HG03354 (cell line): ENCODE measurements around the gene TNPO1.

ENCODE experiments used
- ATAC-seq: cut with Tn5 transposase; IDR thresholded peaks from one replicate; pipeline ENCODE4 v1.9.1; 2021; ENCODE audit warnings: mild to moderate bottlenecking; ENCODE audit not compliant: unreplicated experiment, poor library complexity, severe bottlenecking

TNPO1 gene

GRCh38 chr5:72817076-72817481, 618 bp downstream of the TNPO1 start:
- ATAC-seq: peak; percentile 34

DNA sequence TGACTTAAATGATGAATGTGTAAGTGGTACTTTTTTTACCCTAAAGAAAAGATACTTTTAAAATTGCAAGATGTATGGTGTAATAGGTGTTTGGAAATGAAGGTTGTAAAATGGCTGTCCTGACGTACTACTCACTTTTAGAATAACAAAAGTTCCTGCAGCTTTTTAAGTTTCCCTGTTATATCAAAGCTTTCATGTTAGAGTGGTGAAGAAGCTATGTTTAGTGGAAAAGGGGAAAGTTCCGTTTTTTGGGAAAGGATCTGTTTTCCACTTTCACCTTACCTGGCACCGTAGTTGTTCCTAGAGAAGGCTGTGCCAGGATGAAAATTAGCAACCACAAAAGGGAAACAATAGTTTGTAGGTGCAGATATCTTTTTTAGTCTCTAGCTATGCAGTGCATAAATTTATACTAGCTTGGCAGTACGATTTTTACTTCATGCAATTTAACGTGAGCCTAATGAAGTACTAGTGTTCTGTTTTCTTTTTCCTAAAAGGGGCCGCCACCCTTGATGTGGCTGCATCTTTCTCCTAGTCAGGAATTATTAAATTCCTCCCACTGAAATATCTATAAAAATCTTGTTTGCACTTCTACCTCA, 1.3 kb downstream of the TNPO1 start:
- no peak for ATAC-seq

- ATAC-seq: peak; percentile 28
These were observed 2.5 kb downstream of the TNPO1 start for GRCh38 chr5:72818866-72819534.

- ATAC-seq: no peak
These were observed 5.3 kb downstream of the TNPO1 start for GRCh38 chr5:72821776-72822175.

DNA sequence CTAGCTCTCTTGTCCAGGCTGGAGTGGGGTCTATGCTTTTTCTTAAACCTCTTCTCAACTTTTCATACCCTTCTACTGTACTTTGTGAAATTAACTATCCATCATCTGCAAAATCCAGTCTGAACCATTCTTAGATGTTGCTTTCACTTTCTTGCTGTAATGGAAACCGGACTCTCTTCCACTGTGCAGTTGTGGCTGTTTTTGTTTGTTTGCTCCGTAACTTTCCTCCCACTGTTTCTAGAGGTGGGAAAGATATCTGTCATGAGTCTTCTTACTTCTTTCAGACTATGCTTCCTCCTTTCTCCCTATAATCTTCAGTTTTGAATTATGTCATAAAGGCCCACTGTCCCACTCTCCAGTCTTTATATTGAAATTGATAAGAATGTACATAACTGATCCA, 6.5 kb downstream of the TNPO1 start:
- ATAC-seq: no peak

- ATAC-seq: no peak
These were observed 13.2 kb downstream of the TNPO1 start for GRCh38 chr5:72829707-72830106.

DNA sequence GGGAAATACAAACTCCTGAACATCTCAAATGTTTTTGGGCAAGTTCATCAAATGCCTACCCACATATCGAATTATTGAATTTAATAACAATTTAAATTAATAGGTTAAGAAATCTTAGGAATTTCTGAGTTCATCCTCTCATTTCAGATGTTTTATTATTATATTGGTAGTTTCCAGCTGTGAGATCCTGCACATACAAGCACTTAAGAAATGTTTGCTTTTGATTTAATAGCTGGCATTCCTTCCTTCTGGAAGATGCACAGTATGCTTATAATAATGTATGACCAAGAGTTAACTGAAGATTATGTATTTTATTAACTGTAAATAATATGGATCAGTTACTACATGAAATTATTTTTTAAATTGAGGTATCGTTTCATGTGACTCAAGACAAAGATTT, 13.9 kb downstream of the TNPO1 start:
- ATAC-seq: no peak

- no peak for ATAC-seq
These were observed 15.2 kb downstream of the TNPO1 start for GRCh38 chr5:72831685-72832084.

DNA sequence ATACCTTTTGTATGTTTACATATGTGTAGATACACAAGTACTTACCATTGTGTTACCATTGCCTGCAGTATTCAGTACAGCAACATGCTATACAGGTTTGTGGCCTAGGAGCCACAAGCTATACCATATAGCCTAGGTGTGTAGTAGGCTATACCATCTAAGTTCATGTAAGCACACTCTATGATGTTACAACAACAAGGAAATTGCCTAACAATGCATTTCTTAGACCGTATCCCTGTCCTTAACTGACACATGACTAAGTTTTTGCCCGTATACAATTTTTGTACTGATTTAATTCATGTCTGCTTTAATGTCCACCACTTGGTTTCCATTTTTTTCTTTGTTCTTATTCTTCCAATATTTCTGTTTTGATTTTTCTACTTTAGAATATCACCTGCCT, 18.5 kb downstream of the TNPO1 start:
- no peak for ATAC-seq

DNA sequence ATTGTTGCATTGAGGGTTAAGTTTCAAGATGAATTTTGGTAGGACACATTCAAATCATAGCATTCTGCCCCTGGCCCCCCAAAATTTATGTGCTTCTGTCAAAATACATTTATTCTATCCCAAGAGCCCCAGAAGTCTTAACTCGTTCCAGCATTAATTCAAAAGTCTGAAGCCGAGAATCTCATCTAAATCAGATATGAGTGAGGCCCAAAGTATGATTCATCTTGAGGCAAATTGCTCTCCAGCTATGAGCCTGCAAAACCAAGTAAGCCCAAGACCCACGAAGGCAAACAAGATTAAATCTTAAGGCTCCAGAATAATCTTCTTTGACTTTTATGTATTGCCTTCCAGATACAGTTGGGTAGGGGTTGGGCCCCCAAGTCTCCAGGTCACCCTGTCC, 19.2 kb downstream of the TNPO1 start:
- no peak for ATAC-seq

DNA sequence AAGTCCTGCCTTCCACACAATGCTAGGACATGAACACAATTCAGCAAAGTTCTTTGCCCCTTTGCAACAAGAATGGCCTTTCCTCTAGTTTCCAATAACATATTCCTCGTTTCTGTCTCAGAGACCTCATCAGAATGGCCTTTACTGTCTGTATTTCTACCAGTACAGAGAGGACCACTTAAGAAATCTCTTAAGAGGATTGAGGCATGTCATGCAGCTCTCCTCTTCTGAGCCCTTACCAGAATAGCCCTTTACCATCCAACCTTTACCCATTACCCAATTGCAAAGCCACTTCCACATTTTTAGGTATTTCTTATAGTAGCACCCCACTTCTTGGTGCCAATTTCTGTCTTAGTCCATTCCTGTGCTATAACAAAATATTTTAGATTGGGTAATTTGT, 20.3 kb downstream of the TNPO1 start:
- no peak for ATAC-seq

- no peak for ATAC-seq
These were observed 21.1 kb downstream of the TNPO1 start for GRCh38 chr5:72837524-72838096.

GRCh38 chr5:72840041-72840440, 23.6 kb downstream of the TNPO1 start:
- ATAC-seq: no peak

GRCh38 chr5:72841756-72842535, 25.5 kb downstream of the TNPO1 start:
- ATAC-seq: no peak

DNA sequence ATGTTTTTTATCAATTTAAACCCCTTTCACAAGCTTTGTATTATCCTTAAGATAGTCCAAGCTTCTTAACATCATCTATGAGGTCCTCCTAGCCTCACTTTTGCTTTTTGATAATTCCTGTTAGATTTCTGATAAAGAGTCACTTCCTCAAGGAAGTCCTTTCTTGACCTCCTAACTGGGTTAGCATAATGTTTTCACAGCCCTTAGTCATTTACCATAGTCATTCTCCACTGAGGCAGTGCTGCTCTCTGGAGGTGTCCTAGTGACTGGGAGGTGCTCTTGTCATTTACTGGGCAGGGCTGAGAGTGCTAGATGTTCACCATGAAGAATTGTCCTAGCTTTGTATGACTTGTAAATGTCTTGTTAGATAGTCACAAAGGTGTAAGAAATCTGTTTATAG, 26.4 kb downstream of the TNPO1 start:
- no peak for ATAC-seq

- ATAC-seq: no peak
These were observed 27.8 kb downstream of the TNPO1 start for GRCh38 chr5:72844218-72844603.

DNA sequence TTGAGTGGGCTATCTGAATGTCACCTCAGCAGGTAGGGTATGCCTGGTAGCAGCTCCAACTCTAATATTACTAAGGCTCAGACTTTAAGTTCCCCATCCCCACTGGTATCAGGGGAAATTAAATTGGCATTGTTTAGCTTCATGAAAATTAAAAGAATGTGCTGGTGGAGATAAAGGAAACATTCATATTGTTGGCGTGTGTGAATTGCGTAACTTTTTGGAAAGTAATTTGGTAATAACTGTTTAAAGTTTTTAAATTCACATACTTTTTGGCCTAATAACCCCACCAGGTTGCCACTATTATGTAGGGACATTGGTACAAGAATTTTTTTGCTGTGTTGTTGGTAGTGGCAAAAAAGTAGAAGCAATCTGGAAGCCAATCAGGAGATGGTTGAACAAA, 29.4 kb downstream of the TNPO1 start:
- no peak for ATAC-seq

GRCh38 chr5:72846483-72846882, 30.0 kb downstream of the TNPO1 start:
- no peak for ATAC-seq

DNA sequence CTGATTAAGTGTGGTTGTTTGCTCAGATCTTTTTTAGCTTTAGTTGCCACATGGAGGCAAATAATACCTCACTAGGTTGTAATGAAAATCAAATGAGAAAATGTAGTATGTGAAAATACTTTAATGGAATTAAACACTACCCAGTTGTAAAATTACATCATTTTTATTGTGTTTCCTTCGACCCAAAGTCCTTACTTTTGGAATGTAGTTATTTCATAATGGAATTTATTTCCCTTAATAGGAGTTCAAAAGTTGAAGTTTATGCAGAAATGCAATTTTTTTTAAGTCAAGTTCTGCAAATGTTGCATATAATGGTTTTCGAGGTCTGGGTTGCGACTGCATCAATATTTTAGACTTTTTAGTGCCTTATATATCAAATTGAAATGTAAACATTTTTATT, 31.0 kb downstream of the TNPO1 start:
- ATAC-seq: no peak

DNA sequence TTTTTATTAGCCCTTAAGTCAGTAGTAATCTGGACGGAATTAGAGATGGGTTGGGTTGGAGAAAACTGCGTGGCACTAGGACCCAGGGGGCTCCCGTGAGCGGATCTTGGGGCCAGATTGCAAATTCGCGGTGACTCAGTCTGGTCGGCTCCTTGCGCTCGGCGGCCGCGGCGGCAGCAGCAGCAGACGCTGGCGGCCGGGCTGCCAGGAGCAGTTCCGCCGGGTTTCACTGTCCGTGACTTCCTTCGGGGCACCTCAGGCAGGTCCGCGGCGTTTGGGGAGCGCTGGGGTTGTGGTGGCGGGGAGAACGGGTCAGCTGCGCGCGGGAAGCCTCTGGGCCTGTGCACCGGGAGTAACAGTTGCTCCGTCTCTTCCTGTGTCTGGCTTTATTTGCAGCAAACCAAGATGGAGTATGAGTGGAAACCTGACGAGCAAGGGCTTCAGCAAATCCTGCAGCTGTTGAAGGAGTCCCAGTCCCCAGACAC, 31.6 kb downstream of the TNPO1 start:
- ATAC-seq: peak; percentile 82
